GM18861 (cell line): ENCODE data around the gene IQSEC3.
A peak's percentile ranks its signal among the peaks of the same experiment; 100 is the strongest.

Experiments used
- ATAC-seq: cut with Tn5 transposase; IDR thresholded peaks from one replicate; pipeline ENCODE4 v1.9.1; 2021; ENCODE audit not compliant: unreplicated experiment

IQSEC3 gene

DNA sequence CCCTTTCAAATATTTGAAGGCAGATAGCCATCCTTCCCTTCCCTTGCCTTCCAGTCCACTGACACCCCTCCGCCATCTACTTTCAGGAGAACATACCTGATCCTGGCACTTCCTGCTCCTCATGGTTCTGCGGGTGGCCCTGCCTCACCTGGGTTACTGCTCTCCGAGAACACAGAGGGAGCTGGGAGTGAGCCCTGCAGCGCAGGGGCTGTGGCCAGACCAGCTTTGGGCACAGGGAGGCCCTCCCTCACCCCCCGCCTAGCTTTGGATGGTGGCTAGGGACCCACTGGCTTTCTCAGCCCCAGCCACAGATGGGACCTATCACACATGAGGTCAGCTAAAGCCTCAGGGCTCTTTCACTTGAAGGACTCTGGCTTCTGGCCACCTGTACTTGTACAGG, 12.4 kb downstream of the IQSEC3 start:
- ATAC-seq = no peak

DNA sequence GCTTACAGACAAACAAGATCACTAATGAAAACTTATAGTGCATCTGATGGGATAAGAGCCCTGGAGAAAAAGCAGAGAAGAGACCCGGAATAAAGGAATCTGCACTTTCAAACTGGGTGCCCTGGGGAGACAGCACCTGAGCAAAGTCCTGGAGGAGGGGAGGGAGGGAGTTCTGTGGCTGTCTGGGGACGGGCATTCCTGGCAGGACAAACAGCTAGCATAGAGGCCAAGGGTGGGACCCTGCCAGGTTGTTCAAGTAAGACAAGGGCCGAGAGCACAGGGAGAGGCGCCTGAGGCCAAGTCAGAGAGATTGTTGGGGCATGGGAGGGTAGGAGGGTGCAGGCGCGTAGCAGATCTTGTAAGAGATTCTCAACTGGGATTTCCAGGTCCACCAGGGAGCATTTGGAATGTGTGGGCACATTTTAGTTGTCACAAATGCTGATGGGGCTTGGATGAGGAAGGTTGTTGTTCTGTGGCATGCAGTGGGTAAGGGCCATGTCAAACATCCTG, 14.2 kb downstream of the IQSEC3 start:
- ATAC-seq = no peak

DNA sequence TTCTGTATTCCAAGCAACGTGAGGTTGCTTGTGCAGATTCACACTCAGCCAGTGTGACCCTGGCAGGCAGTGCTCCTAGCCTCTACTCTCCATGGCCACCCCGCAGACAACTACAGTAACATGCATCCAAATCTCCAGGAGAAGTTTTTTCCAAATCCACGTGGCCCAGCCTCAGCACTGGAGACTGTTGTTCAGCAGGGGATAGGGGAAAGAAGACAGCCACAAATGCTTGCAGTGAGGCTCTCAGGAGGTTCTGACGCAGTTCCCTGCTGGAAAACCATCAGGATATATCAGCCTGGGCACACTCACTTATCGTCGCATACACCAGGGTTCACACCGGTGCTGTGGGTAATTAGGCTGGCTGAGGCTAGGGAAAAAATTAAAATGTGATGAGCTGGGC, 16.2 kb downstream of the IQSEC3 start:
- ATAC-seq = no peak

DNA sequence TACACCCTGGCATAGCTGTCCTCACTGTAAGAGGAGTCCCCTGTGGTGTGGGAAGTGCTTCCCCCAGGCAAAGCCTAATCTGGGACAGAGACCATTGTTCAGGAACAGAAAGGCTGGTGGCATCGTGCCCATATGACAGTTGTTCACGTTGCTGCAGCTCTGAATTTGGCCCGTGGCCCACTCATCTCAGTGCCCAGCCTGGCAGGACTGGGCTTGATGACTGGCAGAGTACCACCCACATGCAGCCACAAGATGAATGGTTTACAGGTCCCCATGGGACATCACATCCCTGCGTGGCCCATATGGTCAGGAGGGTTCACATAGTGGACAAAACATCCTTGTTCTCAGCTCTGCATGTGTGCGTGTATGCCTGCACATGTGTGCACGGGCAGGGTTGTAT, 17.5 kb downstream of the IQSEC3 start:
- ATAC-seq = no peak

DNA sequence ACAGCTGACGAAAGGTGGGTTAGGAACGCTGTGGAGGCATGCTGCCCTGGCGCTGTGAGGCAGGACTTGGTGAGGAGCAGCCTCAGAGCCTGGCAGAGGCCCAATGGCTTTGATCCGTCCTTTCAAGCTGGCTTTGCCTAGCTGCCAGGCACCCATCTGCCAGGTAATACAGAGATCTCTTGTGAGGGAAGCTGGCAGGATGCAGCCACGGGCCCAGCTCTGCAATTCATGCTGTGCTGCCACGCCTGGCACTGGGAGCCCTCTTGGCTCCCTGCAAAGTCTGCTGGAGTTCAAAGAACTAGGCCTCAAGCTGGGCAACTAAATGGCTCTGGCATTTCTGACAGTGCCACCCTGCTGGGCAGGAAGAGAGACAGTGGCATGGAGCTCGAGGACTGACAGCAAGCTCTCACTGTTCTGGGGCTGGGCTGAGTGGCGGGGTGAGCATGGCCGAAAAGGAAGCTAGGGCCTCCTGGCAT, 18.7 kb downstream of the IQSEC3 start:
- no peak for ATAC-seq

DNA sequence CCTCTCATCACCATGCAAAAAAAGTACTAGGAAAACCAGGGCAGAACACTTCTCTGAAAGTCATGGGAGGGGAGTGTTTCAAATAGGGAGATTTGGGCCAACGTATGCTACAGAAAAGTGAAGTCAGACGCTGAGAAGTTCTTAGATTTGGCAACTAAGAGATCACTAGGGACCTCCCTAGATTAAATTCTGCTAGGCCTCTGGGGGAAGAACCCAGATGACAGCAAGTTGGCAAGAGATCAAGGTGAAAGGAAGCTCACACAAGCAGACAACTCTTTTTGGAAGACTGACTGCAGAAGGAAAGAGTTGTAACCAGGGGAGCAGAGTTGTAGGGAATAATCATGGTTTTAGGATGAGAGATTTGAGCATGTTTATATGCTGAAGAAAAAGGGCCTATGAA, 20.7 kb downstream of the IQSEC3 start:
- ATAC-seq = no peak

DNA sequence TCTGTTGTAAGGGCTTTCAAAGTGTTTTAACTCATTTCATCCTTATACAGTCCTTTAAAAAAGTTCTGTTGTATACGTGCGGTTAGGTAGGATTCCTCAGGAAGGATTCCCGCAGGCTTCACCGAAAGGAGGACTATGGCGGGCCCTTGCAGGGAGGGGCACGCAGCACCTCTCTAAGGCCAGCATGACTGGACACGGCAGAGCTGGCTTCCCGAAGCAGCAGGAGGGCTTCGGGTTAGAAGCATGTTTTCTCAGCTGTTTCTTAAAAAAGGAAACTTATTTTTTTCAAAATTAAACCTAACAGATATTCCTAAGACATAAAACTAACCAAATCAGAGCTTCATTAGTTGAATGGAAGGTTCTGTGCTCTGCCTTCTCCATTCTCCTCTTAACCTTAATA, 21.3 kb downstream of the IQSEC3 start:
- no peak for ATAC-seq

DNA sequence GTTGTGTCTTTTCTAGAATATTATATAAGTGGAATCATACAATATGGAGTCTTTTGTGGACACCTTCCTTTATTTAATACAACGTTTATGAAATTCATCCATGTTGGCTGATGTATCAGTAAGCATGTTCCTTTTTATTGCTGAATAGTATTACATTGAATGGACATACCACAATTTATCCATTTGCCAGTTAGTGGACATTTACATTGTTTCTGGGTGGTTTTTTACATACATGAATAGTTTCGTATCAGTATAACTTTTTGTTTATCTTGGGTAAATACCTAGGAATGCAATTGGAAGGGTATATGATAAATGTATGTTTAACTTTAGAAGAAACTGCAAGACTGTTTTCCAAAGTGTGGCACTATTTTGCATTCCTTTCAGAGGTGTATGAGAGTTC, 23.1 kb downstream of the IQSEC3 start:
- ATAC-seq = no peak

DNA sequence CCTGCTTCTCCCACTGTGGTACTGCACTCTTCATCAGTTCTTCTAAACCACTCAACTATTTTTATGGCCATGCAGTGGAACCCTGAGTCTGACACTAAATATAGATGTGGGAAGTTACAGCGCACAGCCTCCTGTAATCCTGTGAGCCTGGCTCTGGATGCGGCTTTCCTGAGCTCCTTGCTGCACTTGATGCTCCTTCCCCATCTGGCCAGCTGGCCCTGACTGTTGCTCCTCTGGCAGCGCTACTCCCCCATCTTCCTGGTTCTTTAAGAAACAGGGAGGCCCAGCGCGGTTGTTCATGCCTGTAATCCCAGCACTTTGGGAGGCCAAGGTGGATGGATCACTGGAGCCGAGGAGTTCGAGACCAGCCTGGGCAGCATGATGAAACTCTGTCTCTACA, 24.6 kb downstream of the IQSEC3 start:
- ATAC-seq = no peak

DNA sequence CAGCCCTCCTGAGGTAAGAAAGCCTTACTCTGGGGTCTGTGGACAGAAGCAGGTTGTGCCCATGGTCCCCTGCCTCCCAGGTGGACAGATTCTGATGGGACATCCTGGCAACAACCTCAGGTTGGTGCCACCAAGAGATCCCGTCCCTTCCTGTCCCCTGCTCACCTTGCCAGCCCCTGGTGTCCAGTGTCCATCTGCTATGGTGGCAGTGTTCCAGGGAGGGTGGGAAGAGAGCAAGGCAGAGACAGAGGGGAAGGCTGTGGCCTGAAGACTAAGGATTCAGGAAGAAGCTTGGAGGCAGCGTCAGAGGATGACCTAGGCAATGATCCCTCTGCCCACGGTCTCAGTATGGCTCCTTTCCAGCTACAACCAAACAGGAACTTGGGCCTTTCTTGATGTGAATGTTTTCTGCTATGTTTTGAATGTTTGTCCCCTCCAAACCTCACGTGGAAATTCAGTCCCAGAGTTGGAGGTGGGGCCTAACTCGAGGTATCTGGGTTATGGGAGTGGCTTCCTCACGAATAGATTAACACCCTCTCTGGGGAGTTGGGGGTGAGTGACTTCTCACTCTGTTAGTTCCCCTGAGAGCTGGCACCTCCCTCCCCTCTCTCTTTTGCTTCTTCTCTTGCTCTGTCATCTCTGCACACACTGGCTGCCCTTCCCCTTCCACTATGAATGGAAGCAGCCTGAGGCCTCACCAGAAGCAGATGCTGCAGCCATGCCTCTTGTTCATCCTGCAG, 26.9 kb downstream of the IQSEC3 start:
- no peak for ATAC-seq

DNA sequence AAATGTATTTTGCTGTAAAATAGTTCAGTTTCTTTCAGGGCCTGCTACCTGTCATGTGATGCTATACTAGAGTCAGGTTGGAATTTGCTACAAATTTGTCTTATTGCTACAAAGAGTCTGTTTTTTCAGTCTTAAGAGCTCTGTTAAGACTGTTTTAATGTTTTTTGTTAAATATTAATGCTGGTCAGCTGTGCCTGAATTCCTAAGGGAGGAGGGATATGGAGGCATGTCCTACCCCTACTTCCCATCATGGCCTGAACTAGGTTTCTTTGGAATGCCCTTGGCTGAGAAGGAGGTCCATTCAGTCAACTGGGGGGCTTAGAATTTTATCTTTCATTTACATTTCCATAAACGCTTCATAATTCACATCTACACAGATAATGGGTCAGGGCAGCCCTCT, 30.0 kb downstream of the IQSEC3 start:
- no peak for ATAC-seq

DNA sequence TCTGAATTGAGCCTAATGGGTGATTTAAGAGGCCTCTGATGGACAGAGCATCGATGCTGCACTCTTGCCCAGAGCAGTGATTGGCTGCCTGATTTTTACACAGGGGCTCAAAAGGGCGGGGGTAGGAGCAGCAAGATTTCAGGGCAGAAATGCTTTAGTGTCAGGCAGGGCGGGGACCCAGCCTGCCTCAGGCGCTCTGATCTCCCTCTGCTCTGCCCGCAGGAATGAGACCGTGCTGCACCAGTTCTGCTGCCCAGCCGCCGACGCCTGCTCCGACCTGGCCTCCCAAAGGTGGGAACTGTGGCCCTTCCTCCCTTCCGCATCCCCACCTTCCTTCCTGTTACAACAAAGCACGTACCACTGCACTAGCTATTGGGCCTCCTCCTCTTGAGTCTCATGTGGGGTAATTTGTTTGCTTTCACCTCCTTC, 32.4 kb downstream of the IQSEC3 start:
- no peak for ATAC-seq

DNA sequence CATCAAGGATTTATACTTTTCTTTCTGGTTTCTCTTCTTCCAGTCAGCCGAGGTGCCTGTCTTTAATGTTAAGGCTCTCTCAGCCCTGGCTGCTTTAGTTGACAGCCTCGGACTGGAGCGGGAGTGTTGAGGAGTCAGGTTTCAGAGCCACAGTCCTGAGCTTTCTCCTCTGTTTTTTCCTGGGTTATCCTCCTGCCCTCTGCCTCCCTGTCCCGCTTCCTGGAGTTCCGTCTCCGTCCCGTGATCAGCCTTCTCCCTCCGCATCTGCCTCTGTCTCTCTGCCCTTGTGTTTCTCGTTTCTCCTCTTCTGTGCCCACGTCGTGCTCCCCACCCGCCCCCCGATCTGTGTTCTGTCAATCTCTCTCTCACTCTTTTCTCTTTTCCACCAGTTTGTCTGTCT, 33.0 kb downstream of the IQSEC3 start:
- no peak for ATAC-seq

DNA sequence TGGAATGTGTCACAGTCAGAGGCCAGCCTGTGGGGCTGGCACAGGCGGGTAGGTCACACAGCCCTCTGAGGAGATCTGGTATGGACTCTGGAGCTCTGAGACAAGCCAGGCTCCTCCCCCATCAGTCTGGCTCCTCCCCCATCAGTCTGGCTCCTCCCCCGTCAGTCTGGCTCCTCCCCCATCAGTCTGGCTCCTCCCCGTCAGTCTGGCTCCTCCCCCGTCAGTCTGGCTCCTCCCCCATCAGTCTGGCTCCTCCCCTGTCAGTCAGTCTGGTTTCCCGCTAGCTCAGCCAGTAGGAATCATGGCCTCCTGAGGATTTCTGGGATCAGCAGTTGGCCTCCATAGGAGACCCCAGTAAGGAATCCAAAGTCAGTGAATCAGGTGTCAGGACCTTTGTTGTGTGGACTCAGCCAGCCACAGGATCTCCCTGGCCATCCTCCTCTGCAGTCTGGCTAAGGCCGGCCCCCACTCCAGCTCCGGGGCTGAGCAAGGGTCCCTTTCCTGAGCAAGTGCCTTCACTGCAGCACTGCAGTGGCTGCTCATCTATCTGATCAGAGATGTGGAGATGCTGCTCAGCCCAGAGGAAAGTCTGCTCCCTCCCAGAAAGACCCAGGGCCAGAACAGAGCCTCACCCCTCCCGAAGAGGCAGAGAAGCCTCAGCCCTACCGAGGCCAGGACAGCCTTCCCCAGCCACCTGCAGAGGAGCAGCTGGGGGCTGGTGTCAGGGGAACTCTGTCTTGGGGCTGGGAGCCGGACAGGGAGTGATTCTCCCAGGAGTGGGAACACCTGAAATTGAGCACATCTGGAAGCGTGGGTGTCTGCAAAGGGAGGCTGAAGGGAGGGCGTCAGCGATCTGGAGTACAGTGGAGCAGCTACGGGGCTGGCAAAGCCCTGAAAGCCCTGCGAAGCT, 35.7 kb downstream of the IQSEC3 start:
- ATAC-seq = no peak

DNA sequence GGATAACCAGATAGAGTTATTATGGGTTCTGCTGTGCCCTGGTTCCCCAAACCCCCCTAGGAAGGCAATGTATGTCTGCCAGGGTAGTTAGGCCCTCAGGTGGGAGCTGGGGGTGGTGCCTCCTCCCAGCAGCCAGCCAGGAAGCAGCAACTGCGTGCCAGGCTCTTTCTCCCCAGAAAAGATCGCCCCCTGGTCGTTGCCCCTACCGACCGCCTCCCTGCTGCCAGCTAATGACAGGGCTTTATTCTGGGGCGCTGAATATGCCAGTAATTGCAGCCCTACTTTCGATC, 36.3 kb downstream of the IQSEC3 start:
- ATAC-seq = no peak

DNA sequence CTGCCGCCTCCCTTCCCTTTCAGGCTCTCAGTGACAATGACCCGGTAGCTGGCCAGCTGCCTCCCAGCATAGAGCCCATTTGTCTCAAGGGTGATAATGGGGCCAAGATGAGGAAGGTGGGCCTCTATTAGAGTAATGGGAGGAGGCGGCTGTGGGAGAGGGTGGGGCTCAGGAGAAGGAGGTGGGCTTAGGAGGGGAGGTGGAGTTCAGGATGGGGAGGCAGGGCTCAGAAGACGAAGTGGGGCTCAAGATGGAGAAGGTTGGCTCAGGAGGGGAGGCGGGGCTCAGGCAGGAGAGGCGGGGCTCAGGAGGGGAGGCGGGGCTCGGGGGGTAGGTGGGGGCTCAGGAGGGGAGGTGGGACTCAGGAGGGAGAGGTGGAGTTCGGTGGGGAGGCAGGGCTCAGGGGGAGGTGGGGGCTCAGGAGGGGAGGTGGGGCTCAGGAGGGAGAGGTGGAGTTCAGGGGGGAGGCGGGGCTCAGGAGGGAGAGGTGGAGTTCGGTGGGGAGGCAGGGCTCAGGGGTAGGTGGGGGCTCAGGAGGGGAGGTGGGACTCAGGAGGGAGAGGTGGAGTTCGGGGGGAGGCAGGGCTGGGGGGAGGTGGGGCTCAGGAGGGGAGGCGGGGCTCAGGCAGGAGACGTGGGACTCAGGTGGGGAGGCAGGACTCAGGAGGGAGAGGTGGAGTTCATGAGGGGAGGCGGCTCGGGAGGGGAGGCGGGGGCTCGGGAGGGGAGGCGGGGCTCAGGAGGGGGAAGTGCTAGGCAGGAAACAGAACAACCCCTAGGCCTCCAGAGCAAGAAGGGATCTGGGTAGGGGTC, 36.8 kb downstream of the IQSEC3 start:
- no peak for ATAC-seq

DNA sequence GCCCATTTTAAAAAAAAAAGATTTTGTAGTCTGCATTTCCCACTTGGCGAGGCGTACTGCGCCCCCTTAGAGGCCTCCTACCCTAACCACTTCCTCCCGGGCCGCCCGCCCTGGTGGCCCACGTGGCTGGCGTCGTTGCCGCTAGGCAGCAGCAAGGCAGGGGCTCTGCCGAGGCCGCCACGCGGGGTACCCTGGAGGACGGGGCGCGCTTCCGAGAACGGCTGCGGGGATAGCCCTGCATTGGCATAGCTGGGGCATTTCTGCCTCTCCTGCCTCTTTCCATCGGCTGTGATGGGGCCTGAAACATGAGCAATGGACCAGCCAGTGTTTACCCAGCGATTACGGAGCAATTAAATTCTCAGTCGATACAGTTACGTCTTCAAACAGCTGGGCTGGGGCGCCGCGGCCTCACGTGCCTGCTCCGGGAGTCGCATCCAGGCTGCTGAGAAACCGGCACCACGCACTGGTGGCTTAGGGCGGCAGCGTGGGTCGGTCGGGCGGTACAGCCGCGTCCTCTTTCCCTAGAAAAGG, 38.0 kb downstream of the IQSEC3 start:
- ATAC-seq = no peak

DNA sequence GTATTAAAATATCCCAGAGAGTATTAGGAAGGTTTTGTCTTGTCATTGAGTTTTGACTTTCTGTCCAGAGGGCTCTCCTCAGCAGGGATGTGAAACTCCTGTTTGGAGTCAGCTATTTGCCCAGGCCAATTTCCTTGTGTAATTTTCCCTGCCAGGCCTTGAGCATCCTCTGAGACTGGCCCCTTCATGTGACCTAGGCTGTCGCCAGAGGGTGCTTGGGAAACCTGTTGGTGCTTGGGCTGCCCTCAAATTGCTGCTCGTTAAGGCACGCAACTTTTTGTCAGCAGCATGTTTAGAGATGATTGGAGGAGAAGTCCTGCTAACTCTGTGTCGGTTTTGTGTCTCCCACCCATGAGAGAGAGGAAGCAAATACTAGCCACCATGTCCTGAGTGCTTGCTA, 39.1 kb downstream of the IQSEC3 start:
- ATAC-seq = no peak

DNA sequence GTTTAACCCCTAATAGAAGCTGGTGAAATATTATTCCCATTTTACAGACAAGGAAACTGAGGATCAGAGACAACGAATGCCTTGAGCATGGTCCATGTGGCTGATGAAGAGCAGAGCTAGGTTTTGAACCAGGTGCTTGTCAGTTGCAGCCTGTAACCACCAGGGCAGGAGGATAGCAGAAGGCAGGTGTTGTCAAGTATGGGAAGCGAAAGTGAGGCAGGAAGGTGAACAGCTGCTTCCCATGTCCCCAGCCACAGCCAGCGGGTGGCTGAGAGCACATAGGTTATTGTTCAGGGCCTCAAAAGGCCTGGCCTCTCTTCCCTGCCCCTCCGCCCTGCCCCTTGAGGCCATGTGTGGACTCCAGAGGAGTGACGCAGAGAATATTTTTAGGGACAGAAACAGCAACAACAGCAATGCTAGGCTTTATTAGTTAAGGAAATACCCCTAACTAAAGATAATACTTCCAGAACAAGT, 39.6 kb downstream of the IQSEC3 start:
- peak; percentile 57 for ATAC-seq

DNA sequence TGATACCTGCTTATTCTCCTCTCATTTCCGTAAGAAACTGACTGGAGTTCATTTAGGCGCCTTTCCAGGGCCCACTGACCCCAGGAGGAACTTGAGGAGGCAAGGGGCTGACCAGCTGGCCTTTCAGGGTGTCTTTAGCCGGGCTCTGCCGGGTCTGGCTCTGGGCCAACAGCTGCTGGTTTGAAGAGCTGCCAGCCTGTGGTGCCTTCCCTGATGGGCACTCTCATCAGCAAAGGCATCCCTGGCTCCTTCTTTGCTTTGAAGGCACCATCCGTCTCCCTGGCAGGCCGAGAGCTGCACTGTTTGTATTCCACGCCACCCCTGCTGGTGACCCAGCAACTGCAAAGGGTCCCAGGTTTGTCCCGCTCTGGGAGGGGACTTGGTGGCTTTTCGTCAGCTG, 42.0 kb downstream of the IQSEC3 start:
- no peak for ATAC-seq

DNA sequence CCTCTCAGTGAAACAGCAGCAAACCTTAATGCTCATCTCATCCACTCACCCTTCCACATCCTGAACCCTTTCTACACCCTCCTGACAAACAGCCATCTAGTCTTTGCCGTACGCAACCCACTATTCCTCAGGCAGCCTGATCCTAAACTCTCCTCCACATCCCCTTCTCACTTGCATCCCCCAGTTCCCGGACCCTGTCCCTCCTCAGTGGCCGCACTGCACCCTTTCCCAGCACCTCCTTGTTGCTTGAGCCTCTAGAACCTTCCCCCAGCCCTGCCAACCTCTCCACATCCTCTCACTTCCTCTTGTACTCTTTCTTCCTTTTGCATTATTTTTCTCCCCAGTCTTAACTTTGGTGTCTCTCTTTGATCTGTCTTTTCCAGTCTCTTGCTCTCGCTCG, 42.9 kb downstream of the IQSEC3 start:
- ATAC-seq = no peak
